ENCODE data around the gene FAIM2.

FAIM2 gene

GRCh38 chr12:49824416-49824815, 79.3 kb downstream of the FAIM2 start:
- no peak for DNase-seq (ENCODE audit: low read depth)

- no peak for DNase-seq (ENCODE audit: low read depth)
These were observed 79.7 kb downstream of the FAIM2 start for GRCh38 chr12:49823951-49824350.

GRCh38 chr12:49823350-49823749, 80.3 kb downstream of the FAIM2 start:
- no peak for DNase-seq (ENCODE audit: low read depth)

- DNase-seq (ENCODE audit: low read depth), result no peak
These were observed 82.1 kb downstream of the FAIM2 start for GRCh38 chr12:49821373-49822287.

- peak; percentile 18 for DNase-seq (ENCODE audit: low read depth)
These were observed 83.9 kb downstream of the FAIM2 start for GRCh38 chr12:49819786-49820185.

- peak; percentile 30 for DNase-seq (ENCODE audit: low read depth)
These were observed 85.3 kb downstream of the FAIM2 start for GRCh38 chr12:49818241-49818895.
